Trophoblast cell (in vitro differentiated cells and primary cell): ENCODE measurements around the gene PHPT1.

ENCODE experiments used
- DNase-seq, 2 donors: peaks; one replicate each; pipeline ENCODE4 v3.0.0-alpha.2; 2016
- H2AFZ ChIP-seq: 2 replicates; pipeline ENCODE4 v1.6.1; 2013; ENCODE audit warnings: low read length, moderate library complexity, mild to moderate bottlenecking; ENCODE audit not compliant: insufficient read depth, poor library complexity
- H2AK5ac ChIP-seq: 2 replicates; pipeline ENCODE4 v1.6.1; 2013; ENCODE audit warnings: mild to moderate bottlenecking, low read length
- H2BK120ac ChIP-seq: 2 replicates; pipeline ENCODE4 v1.6.1; 2013; ENCODE audit warnings: low read length, mild to moderate bottlenecking, moderate library complexity; ENCODE audit not compliant: insufficient read depth, poor library complexity
- H2BK12ac ChIP-seq: 2 replicates; pipeline ENCODE4 v1.6.1; 2013; ENCODE audit warnings: mild to moderate bottlenecking, low read length, moderate library complexity
- H2BK5ac ChIP-seq: 2 replicates; pipeline ENCODE4 v1.6.1; 2013; ENCODE audit warnings: low read length, low read depth, moderate library complexity, mild to moderate bottlenecking; ENCODE audit not compliant: poor library complexity
- H3K14ac ChIP-seq: 2 replicates; pipeline ENCODE4 v1.6.1; 2013; ENCODE audit warnings: mild to moderate bottlenecking, low read length
- H3K18ac ChIP-seq: 2 replicates; pipeline ENCODE4 v1.6.1; 2013; ENCODE audit warnings: mild to moderate bottlenecking, low read length
- H3K23ac ChIP-seq: 2 replicates; pipeline ENCODE4 v1.6.1; 2013; ENCODE audit warnings: low read length
- H3K27ac ChIP-seq: 2 replicates; pipeline ENCODE4 v1.5.1; 2013; ENCODE audit warnings: low read depth, mild to moderate bottlenecking, inconsistent platforms, low read length, moderate library complexity
- H3K27me3 ChIP-seq: 2 replicates; pipeline ENCODE4 v1.6.1; 2013; ENCODE audit warnings: inconsistent platforms, mild to moderate bottlenecking, low read length, moderate library complexity; ENCODE audit not compliant: insufficient read depth
- H3K36me3 ChIP-seq, 2 experiments: 1 replicate in 1 of 2; 2 replicates in 1 of 2; pipeline ENCODE4 v1.6.1; 2013; ENCODE audit warnings: low read length in 2 of 2, mild to moderate bottlenecking in 2 of 2, moderate library complexity in 1 of 2; ENCODE audit not compliant: insufficient read depth in 2 of 2, control insufficient read depth in 1 of 2
- H3K4ac ChIP-seq: 2 replicates; pipeline ENCODE4 v1.6.1; 2013; ENCODE audit warnings: low read depth, mild to moderate bottlenecking, low read length, moderate library complexity
- H3K4me1 ChIP-seq, 2 experiments: 1 replicate in 1 of 2; 2 replicates in 1 of 2; pipeline ENCODE4 v1.6.1; 2013; ENCODE audit warnings: low read length in 2 of 2, mild to moderate bottlenecking in 2 of 2, moderate library complexity in 1 of 2; ENCODE audit not compliant: insufficient read depth in 2 of 2, control insufficient read depth in 1 of 2
- H3K4me2 ChIP-seq: 2 replicates; pipeline ENCODE4 v1.6.1; 2013; ENCODE audit warnings: inconsistent platforms, mild to moderate bottlenecking, low read length, moderate library complexity
- H3K4me3 ChIP-seq: 2 replicates; pipeline ENCODE4 v1.5.1; 2013; ENCODE audit warnings: mild to moderate bottlenecking, low read depth, low read length, inconsistent platforms
- H3K79me1 ChIP-seq: one replicate; pipeline ENCODE4 v1.6.1; 2013; ENCODE audit warnings: low read length
- H3K79me2 ChIP-seq: 2 replicates; pipeline ENCODE4 v1.6.1; 2013; ENCODE audit warnings: low read length, mild to moderate bottlenecking; ENCODE audit not compliant: control insufficient read depth, insufficient read depth, poor library complexity
- H3K9ac ChIP-seq: 2 replicates; pipeline ENCODE4 v1.6.1; 2013; ENCODE audit warnings: mild to moderate bottlenecking, low read length
- H3K9me3 ChIP-seq: 2 replicates; pipeline ENCODE4 v1.6.1; 2013; ENCODE audit warnings: low read depth, mild to moderate bottlenecking, control low read depth, inconsistent platforms, low read length; ENCODE audit not compliant: insufficient read depth
- H4K12ac ChIP-seq: 2 replicates; pipeline ENCODE4 v1.6.1; 2013; ENCODE audit warnings: low read depth, mild to moderate bottlenecking, low read length, moderate library complexity
- H4K8ac ChIP-seq: 2 replicates; pipeline ENCODE4 v1.6.1; 2013; ENCODE audit warnings: low read depth, mild to moderate bottlenecking, low read length, moderate library complexity
- H4K91ac ChIP-seq: one replicate; pipeline ENCODE4 v1.6.1; 2013; ENCODE audit warnings: low read depth, mild to moderate bottlenecking, low read length, moderate library complexity
- WGBS: extraction: QIAGEN DNeasy Blood & Tissue Kit; methylation state at CpG from one replicate; pipeline ENCODE4 v1.1.7; 2013; ENCODE audit warnings: missing lambda C conversion rate; ENCODE audit not compliant: insufficient read length, insufficient coverage; ENCODE audit errors: extremely low coverage; 5-methylcytosine and 5-hydroxymethylcytosine counted together

The PHPT1 gene

DNA sequence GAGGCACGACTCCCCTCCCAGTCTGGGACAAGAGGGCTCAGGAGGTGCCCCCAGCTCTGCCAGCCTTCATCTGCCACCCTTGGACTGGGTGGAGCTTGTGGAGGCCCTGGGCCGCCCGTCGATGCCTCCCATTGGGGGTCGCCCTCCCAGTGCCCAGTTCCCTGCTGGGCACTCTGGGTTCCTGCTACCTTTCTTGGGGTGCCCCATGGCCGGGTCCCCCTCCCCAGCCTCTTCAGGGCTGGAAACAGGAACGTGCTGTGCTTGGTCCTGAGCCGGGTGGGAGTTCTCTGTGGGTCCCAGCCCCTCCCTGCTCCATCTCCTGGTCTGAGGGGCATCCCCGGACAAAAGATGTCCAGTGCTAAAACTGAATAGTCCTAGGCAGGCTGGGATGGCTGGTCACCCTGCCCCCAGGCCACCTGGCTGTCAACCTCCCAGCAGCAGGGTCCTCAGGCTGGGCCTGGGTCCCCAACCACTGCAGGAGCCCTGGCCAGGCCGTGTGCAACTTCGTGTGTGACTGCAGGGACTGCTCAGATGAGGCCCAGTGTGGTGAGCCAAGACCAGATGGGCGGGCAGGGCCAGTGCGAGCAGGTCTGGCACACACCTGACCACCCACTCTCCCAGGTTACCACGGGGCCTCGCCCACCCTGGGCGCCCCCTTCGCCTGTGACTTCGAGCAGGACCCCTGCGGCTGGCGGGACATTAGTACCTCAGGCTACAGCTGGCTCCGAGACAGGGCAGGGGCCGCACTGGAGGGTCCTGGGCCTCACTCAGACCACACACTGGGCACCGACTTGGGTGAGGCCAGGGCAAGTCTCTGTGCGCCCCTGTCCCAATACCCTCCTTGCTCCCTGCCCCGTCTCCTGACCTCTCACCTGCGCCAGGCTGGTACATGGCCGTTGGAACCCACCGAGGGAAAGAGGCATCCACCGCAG is 3.7 kb downstream of the PHPT1 start:
- peaks cover 6% of the 10 kb centered on the region for H3K79me2 ChIP-seq
- H2BK5ac ChIP-seq = no peak overlapping the region
- no peak overlapping the region for H2AK5ac ChIP-seq
- DNase-seq = no peak
- peaks cover 15 to 20% of the 10 kb centered on the region in 2 experiments for H3K36me3 ChIP-seq
- no peak overlapping the region for H2AFZ ChIP-seq
- no peak overlapping the region for H4K12ac ChIP-seq
- H3K9ac ChIP-seq = no peak overlapping the region
- H2BK12ac ChIP-seq = no peak overlapping the region
- H3K27me3 ChIP-seq = no peaks in the 10 kb centered on the region
- peaks cover 10% of the 10 kb centered on the region for H3K79me1 ChIP-seq
- H3K4me2 ChIP-seq = no peak overlapping the region
- H3K4me3 ChIP-seq = no peak overlapping the region
- WGBS = no CpG with 5 or more reads among the region's 29 CpGs
- no peak overlapping the region for H3K4ac ChIP-seq
- no peak overlapping the region for H4K91ac ChIP-seq
- H3K14ac ChIP-seq = no peak overlapping the region
- H3K27ac ChIP-seq = no peak overlapping the region
- no peak overlapping the region for H3K23ac ChIP-seq
- H3K18ac ChIP-seq = no peak overlapping the region
- H2BK120ac ChIP-seq = no peak overlapping the region
- peaks cover 5% of the 10 kb centered on the region for H3K9me3 ChIP-seq
- no peak overlapping the region for H4K8ac ChIP-seq
- peaks cover 13 to 15% of the 10 kb centered on the region in 2 experiments for H3K4me1 ChIP-seq

DNA sequence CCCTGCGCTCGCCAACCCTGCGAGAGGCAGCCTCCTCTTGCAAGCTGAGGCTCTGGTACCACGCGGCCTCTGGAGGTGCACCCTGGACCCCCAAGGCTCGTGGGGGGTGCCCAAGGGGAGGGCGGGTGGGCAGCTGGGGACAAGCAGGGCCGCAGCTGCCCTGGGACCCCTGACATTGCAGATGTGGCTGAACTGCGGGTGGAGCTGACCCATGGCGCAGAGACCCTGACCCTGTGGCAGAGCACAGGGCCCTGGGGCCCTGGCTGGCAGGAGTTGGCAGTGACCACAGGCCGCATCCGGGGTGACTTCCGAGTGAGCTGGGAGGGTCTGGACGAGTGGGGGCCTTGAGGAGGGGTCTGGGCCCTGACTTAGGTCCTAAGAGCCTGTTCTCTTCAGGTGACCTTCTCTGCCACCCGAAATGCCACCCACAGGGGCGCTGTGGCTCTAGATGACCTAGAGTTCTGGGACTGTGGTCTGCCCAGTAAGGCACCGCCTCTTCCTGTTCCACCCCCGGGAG is 4.4 kb downstream of the PHPT1 start:
- Histone ChIP-seq H4K91ac (no peak overlapping the region), H2BK12ac (no peak overlapping the region), H3K27ac (no peak overlapping the region), H2BK120ac (no peak overlapping the region), H4K12ac (no peak overlapping the region), H3K4ac (no peak overlapping the region), H4K8ac (no peak overlapping the region), H2AFZ (no peak overlapping the region), H3K4me2 (no peak overlapping the region), H3K23ac (no peak overlapping the region), H3K9ac (no peak overlapping the region), H3K79me2 (peaks cover 3% of the 10 kb centered on the region), H2AK5ac (no peak overlapping the region), H3K9me3 (peaks cover 5% of the 10 kb centered on the region), H3K14ac (no peak overlapping the region), H3K79me1 (peaks cover 4% of the 10 kb centered on the region), H3K4me1 (peaks cover 13% of the 10 kb centered on the region in 2 experiments), H3K4me3 (no peak overlapping the region), H3K27me3 (no peaks in the 10 kb centered on the region), H2BK5ac (no peak overlapping the region), H3K18ac (no peak overlapping the region), H3K36me3 (peaks cover 21 to 26% of the 10 kb centered on the region in 2 experiments)
- WGBS = no CpG with 5 or more reads among the region's 18 CpGs
- no peak for DNase-seq

DNA sequence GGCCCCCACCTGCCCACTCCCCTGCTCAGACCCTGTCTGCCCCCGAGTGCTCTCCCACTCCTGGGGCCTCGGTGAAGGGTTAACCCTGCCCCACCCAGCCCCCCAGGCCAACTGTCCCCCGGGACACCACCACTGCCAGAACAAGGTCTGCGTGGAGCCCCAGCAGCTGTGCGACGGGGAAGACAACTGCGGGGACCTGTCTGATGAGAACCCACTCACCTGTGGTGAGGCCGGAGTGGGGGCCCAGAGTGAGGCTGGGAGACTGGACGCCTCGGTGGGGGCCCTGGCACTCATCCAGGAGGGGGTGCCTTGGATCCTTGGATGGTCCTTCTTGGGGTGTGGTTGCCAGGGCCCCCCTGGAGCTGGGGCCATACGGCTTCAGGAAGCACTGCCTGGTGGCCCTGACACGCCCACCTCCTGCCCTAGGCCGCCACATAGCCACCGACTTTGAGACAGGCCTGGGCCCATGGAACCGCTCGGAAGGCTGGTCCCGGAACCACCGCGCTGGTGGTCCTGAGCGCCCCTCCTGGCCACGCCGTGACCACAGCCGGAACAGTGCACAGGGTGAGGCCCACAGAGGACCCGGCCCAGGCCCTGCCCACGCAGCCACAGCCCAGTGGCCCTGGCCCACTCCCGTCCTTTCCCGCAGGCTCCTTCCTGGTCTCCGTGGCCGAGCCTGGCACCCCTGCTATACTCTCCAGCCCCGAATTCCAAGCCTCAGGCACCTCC is 5.1 kb downstream of the PHPT1 start:
- Histone ChIP-seq H3K9ac (no peak overlapping the region), H3K27me3 (no peaks in the 10 kb centered on the region), H4K91ac (no peak overlapping the region), H3K14ac (no peak overlapping the region), H2BK5ac (no peak overlapping the region), H2AFZ (no peak overlapping the region), H3K4me1 (peaks cover 13% of the 10 kb centered on the region in 2 experiments), H3K36me3 (peaks cover 27 to 32% of the 10 kb centered on the region in 2 experiments), H3K4ac (no peak overlapping the region), H3K27ac (no peak overlapping the region), H3K4me2 (no peak overlapping the region), H3K79me2 (peaks cover 3% of the 10 kb centered on the region), H3K18ac (no peak overlapping the region), H3K4me3 (no peak overlapping the region), H2BK12ac (no peak overlapping the region), H4K8ac (no peak overlapping the region), H4K12ac (no peak overlapping the region), H2AK5ac (no peak overlapping the region), H3K79me1 (peaks cover 2% of the 10 kb centered on the region), H3K9me3 (peaks cover 5% of the 10 kb centered on the region), H2BK120ac (no peak overlapping the region), H3K23ac (no peak overlapping the region)
- no CpG with 5 or more reads among the region's 30 CpGs for WGBS
- no peak for DNase-seq

DNA sequence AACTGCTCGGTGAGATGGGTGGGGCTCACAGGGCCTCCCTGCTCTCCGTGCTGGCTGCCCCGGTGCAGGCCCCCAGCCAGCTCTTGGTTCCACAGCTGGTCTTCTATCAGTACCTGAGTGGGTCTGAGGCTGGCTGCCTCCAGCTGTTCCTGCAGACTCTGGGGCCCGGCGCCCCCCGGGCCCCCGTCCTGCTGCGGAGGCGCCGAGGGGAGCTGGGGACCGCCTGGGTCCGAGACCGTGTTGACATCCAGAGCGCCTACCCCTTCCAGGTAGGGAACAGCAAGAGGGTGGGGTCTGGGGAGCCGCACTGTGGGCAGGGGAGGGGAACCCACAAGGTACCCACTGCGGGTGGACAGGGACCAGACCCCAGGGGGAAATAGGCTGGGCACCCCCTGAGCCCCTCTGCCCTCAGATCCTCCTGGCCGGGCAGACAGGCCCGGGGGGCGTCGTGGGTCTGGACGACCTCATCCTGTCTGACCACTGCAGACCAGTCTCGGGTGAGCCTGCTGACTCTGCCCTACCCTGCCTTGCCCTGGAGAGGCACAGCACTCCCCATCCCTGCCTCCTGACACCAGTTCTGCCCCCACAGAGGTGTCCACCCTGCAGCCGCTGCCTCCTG is 5.7 kb downstream of the PHPT1 start:
- Histone ChIP-seq H2AFZ (no peak overlapping the region), H2BK120ac (no peak overlapping the region), H3K9me3 (peaks cover 5% of the 10 kb centered on the region), H2BK5ac (no peak overlapping the region), H3K27me3 (no peaks in the 10 kb centered on the region), H2AK5ac (no peak overlapping the region), H3K23ac (no peak overlapping the region), H3K4ac (no peak overlapping the region), H4K12ac (no peak overlapping the region), H3K9ac (no peak overlapping the region), H3K4me3 (no peak overlapping the region), H3K27ac (no peak overlapping the region), H3K18ac (no peak overlapping the region), H2BK12ac (no peak overlapping the region), H3K79me1 (no peaks in the 10 kb centered on the region), H4K8ac (no peak overlapping the region), H4K91ac (no peak overlapping the region), H3K36me3 (peaks cover 33 to 36% of the 10 kb centered on the region in 2 experiments), H3K4me2 (no peak overlapping the region), H3K14ac (no peak overlapping the region), H3K4me1 (peaks cover 11% of the 10 kb centered on the region in 2 experiments), H3K79me2 (peaks cover 1% of the 10 kb centered on the region)
- DNase-seq = no peak
- no CpG with 5 or more reads among the region's 23 CpGs for WGBS
